Ectodermal cell (in vitro differentiated cells): Measurements from ENCODE around the gene RBM12.

Experiments
- H3K27ac ChIP-seq: 2 replicates; pipeline ENCODE4 v1.7.0; 2013; ENCODE audit warnings: mild to moderate bottlenecking, low read depth, low read length; ENCODE audit not compliant: insufficient read depth, poor library complexity, severe bottlenecking
- H3K27me3 ChIP-seq: 2 replicates; pipeline ENCODE4 v1.7.0; 2013; ENCODE audit warnings: mild to moderate bottlenecking, low read length; ENCODE audit not compliant: insufficient read depth, control insufficient read depth, poor library complexity, severe bottlenecking
- H3K36me3 ChIP-seq: one replicate; pipeline ENCODE4 v1.7.0; 2013; ENCODE audit warnings: low read length; ENCODE audit not compliant: control insufficient read depth, insufficient read depth
- H3K4me1 ChIP-seq: one replicate; pipeline ENCODE4 v1.7.0; 2013; ENCODE audit warnings: low read length; ENCODE audit not compliant: control insufficient read depth, insufficient read depth
- H3K4me3 ChIP-seq: 2 replicates; pipeline ENCODE4 v1.7.0; 2013; ENCODE audit warnings: low read depth, low read length, control low read depth; ENCODE audit not compliant: insufficient read depth
- H3K9me3 ChIP-seq: 2 replicates; pipeline ENCODE4 v1.7.0; 2013; ENCODE audit warnings: mild to moderate bottlenecking, low read length, moderate library complexity; ENCODE audit not compliant: control insufficient read depth
- WGBS, 2 experiments: methylation state at CpG; one replicate each; pipeline ENCODE4 v1.1.7; 2013; ENCODE audit warnings: missing lambda C conversion rate in 2 of 2; 5-methylcytosine and 5-hydroxymethylcytosine counted together

Gene RBM12

DNA sequence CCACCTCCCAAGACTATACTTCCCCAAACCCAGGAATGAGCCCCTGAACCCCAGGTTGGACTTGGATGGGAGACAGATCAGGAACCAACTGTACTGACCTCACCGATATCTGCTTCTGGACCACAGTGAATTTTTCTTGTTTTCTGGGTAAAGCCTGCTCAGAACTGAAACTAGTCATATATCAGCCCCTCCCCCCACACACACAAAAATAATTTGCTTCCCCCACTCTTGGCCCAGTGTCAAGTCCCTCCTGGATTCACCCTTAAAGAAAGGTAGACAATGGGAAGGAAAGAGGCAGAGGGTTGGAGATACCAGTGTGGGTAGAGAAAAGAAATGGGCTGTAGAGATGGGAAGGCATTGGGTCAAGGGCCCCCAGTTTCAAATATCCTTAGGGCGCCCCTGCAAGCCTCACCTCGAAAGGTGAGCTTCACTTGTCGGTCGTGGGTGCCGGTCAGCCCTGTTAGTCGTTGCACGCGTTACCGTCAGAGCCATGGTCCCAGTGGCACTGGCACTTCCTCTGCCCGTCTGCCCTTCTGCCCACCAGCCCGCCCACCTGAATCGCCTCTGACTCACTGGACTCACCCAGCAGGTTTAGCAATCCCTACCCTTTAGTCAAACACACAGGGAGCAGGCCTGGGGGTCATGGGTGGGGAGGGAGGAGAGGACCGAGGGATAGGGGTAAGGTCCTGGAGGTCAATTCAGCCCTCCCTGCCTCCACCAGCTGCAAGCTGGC, 57.5 kb downstream of the RBM12 start:
- 89 to 92% methylated on average over 14 of the region's 14 CpGs for WGBS, 2 experiments
- Histone ChIP-seq H3K27ac (no peak overlapping the region), H3K9me3 (no peaks in the 10 kb centered on the region), H3K4me3 (no peak overlapping the region), H3K27me3 (peaks cover 14% of the 10 kb centered on the region), H3K4me1 (no peaks in the 10 kb centered on the region), H3K36me3 (no peaks in the 10 kb centered on the region)

DNA sequence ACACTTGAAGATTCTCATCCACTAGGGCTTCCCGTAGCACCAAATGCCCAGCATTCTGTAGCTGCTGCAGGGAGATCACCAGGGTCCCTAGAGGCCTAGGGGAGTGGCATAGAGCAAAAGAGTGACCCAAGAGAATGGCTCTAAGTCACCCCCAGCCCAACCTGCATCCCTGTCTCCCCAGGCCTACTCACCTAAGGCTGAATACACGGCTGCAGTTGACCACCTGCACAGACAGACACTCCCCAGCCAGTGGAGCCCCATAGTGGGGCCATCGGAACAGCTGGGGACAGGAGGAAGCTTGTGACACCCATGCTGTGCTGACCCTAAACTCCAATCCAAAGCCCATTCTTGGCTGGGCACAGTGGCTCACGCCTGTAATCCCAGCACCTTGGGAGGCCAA, 58.6 kb downstream of the RBM12 start:
- Histone ChIP-seq H3K9me3 (no peaks in the 10 kb centered on the region), H3K27ac (no peak overlapping the region), H3K4me3 (no peak overlapping the region), H3K4me1 (no peaks in the 10 kb centered on the region), H3K27me3 (peaks cover 25% of the 10 kb centered on the region), H3K36me3 (no peaks in the 10 kb centered on the region)
- 85 to 89% methylated on average over 4 of the region's 4 CpGs for WGBS, 2 experiments

DNA sequence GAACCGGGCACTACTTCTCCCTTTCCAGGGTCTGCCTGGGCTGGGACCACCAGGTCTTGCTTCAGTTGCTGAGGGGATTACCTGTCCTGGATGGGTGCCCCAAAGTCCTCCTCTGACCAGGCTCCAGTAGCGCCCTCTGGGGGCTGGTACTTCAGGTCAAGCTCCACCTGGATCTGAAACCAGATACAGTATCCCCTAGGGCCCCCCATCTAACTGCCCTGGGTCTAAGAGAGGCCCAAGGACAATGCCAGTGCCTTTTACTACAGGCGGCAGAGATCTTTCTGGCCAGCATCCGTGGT, 60.3 kb downstream of the RBM12 start:
- peaks cover 42% of the 10 kb centered on the region for H3K27me3 ChIP-seq
- no peak overlapping the region for H3K27ac ChIP-seq
- H3K4me1 ChIP-seq, result no peaks in the 10 kb centered on the region
- H3K9me3 ChIP-seq, result no peaks in the 10 kb centered on the region
- no peaks in the 10 kb centered on the region for H3K36me3 ChIP-seq
- no peak overlapping the region for H3K4me3 ChIP-seq
- 61 to 62% methylated on average over 4 of the region's 4 CpGs for WGBS, 2 experiments

DNA sequence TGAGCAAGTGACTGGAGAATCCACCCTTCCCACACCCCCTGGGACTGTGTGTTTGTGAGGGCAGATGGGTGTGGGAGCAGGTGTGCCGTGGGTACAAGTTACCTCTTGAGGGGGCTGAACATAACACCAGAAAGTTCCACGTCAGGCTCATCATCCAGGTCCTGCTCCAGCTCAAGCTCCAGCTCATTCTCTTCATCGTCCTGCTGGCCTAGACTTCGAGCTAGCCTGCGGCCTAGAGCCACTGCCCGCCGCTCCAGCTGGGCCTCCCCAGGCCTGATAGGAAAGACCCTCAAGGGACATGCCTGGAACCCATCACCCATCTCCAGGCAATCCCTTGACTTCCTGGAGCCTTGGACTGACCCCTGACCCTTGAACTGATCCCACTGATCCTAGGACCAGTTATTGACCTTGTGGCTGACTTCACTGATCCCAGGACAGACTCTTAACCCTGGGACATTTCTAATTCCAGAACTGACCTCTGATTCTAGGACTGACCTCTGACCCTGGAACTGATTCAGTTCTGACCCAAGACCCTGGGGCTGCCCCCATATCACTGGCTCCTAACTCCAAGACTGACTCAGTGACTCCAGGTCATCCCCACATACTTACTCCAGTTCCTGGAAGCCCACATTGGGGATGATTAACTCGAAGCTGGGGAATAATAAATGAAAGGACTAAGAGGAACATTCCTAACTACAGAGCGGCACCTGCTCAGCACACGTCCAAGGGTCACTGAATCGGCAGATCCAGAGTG, 60.8 kb downstream of the RBM12 start:
- H3K27me3 ChIP-seq, result peaks cover 44% of the 10 kb centered on the region
- WGBS, 2 experiments, result 93 to 94% methylated on average over 11 of the region's 11 CpGs
- no peaks in the 10 kb centered on the region for H3K4me1 ChIP-seq
- no peak overlapping the region for H3K27ac ChIP-seq
- H3K36me3 ChIP-seq, result no peaks in the 10 kb centered on the region
- H3K9me3 ChIP-seq, result no peaks in the 10 kb centered on the region
- H3K4me3 ChIP-seq, result no peak overlapping the region

DNA sequence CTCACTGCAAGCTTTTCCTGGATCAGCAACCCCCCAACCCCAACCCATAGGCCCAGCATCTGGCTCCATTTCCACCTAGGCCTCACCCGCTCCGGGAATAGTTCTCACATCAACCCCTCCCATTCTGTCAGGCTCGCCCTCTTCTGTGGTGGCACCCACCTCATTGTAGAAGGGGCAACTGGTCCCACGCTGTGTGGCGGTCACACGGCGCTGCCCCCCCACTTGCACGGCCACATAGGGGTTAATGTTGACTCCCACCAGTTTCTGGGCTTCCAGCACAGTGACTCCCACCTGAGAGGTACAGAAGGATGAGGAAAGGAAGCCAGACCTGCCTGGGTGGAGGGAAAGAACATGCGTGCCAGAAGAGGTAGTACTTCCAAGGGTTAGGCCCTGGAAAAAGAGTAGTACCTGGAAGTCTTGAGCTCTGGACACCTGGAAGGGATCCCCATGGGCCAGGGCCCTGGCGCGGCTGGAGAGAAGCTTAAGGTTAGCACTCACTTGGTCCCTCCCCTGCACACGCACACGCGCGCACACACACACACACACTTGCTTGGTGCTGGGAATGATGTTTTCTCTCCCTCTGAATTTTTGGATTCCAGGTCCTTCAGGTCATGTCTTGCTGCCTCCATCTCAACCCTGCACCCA, 61.7 kb downstream of the RBM12 start:
- no peaks in the 10 kb centered on the region for H3K36me3 ChIP-seq
- H3K9me3 ChIP-seq, result no peaks in the 10 kb centered on the region
- H3K27ac ChIP-seq, result no peak overlapping the region
- H3K27me3 ChIP-seq, result peaks cover 44% of the 10 kb centered on the region
- H3K4me3 ChIP-seq, result no peak overlapping the region
- no peaks in the 10 kb centered on the region for H3K4me1 ChIP-seq
- WGBS, 2 experiments, result 95% methylated on average over 15 of the region's 15 CpGs

DNA sequence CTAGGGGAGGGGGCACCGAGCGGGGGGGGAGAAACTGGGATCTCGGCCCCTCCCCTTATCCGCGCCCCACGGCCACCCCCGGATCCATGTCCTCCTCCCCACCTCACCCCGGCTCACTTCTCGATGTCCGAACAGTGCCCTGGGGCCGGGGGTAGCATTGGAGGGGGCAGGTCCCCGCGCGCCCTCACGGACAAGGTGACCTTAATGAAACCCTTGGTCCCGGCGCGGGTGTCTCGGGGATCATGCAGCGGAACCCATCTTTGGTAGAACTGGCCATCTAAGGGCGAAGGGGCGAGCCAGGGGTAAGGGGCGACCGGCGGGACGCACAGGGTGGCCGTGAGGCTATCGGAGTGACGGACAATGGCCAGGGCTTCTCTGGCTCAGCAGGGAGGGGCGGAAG, 62.7 kb downstream of the RBM12 start:
- H3K27me3 ChIP-seq, result peaks cover 44% of the 10 kb centered on the region
- no peak overlapping the region for H3K27ac ChIP-seq
- H3K9me3 ChIP-seq, result no peaks in the 10 kb centered on the region
- peak overlapping the region; percentile 32 for H3K4me3 ChIP-seq
- no peaks in the 10 kb centered on the region for H3K4me1 ChIP-seq
- no peaks in the 10 kb centered on the region for H3K36me3 ChIP-seq
- 66 to 68% methylated on average over 30 of the region's 30 CpGs for WGBS, 2 experiments

DNA sequence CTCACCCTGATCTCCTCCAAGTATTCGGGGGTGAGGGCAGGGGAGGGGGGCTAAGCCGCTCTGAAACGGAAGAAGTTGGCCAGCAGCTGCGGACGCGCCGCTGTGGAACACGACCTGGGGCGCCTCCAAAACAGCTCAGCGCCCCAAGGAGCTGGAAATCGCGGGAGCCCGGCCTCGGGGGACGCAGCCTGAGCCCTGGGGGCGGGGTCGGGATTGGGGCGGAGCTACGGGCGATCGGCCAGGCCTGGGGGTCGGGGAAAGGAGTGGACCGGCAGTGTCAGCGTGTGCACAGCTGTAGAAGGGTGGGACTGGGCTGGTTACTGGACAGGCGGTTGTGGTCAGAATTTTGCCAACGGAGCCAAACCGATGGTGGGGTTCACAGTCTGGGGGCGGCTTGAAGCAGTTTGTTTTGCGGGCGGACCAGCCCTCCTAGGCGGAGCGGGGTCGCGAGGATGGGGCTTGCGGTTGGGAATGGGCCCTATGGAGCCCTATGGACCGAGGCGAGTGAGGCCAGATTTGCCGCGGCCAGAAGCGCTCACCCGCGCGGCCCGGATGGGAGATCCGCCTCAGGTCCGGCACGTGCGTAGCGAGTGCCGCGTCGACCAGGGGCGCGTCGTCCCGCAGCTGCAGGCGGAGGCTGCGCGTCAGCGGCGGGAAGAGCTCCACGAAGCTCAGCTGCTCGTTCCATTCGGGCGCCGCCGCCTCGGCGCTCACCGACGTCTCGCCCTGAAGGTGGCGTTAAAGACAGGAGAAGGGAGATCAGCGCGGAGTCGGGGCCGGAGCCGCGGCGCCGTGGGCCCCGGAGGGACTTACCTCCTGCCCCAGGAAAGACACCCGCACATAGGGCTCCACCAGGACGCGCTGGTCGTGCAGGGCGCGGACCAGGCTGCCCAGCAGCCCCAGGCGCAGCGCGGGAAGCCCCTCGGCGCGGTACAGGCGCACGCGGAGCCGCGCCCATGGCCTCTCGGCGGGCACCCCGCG, 63.4 kb downstream of the RBM12 start:
- H3K27me3 ChIP-seq, result peaks cover 44% of the 10 kb centered on the region
- WGBS, 2 experiments, result 2% methylated on average over 103 of the region's 103 CpGs
- H3K9me3 ChIP-seq, result no peaks in the 10 kb centered on the region
- H3K4me1 ChIP-seq, result no peaks in the 10 kb centered on the region
- H3K36me3 ChIP-seq, result no peaks in the 10 kb centered on the region
- H3K27ac ChIP-seq, result no peak overlapping the region
- peak overlapping the region; percentile 32 for H3K4me3 ChIP-seq

DNA sequence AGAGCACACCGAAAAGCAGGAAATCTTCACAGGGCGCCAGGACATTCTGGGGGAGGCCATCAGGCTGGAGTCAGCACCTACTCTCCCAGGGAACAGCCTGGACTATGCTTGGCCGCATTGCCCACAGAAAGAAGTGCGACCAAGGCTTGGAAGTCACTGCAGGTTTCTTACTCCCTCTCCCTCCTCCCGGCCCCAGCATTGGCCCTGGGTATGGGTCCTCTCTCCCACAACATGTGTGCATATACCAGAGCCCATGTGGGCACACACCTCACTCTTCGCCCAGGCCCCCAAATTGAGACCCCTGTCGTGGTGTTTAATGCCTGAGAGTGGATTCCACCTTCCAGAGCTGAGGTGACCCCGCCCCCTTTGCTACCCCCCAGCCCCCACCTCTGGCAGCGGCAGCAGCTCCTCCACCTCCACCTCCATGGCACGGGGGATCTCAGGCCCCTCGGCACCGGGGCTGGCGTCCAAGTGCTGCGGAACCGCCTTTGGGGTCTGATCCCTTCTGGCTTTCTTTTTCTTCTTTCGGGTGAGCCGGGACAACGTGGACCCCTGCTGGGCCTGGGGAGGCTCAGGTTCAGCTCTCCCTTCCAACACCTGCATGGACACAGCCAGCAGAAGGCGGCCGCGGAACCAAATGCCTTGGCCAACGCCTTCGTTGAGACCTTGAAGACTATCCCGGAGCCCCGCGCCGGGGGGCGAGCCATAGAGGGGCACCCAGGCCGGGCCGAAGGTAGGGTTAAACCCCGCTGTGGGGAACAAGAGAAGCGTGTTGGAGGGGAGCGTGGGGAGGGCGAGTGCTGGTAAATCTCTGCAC, 64.3 kb downstream of the RBM12 start:
- H3K27me3 ChIP-seq, result peaks cover 44% of the 10 kb centered on the region
- no peaks in the 10 kb centered on the region for H3K9me3 ChIP-seq
- WGBS, 2 experiments, result 37 to 41% methylated on average over 33 to 34 of the region's 34 CpGs
- H3K4me3 ChIP-seq, result peak overlapping the region; percentile 32
- H3K4me1 ChIP-seq, result no peaks in the 10 kb centered on the region
- no peak overlapping the region for H3K27ac ChIP-seq
- no peaks in the 10 kb centered on the region for H3K36me3 ChIP-seq

DNA sequence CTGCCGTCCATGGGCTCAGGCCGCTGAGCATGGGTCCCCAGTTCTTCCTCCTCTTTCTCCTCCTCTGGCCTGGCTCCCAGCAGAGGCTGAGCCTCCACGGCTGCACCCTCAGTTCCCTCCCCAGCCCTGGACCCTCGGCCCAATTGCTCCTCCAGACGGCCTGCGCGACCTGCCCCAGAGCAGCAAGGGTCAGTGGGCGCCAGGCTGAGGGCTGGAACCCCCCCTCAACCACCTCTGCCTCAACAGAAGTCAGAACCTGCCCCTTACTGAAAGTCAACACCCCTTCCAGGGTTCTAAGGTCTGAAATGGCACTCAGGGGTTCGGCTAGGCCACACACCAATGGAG, 65.0 kb downstream of the RBM12 start:
- Histone ChIP-seq H3K36me3 (no peaks in the 10 kb centered on the region), H3K27ac (no peak overlapping the region), H3K9me3 (no peaks in the 10 kb centered on the region), H3K27me3 (peaks cover 44% of the 10 kb centered on the region), H3K4me3 (no peak overlapping the region), H3K4me1 (no peaks in the 10 kb centered on the region)
- WGBS, 2 experiments, result 93 to 94% methylated on average over 9 of the region's 9 CpGs
